H9 (cell line): ENCODE data around the gene ARFIP1. TPM values are rescaled to one million over a fixed set of nuclear protein-coding genes. Genes with fewer than 3 reads are reported as not detected.

ENCODE experiments used
- DNase-seq: peaks from one replicate; pipeline ENCODE4 v3.0.0-alpha.2; 2017
- H2AFZ ChIP-seq: one replicate; pipeline ENCODE4 v1.6.1; 2013; ENCODE audit warnings: mild to moderate bottlenecking, low read length, control low read depth, moderate library complexity
- H2AK5ac ChIP-seq: 2 replicates; pipeline ENCODE4 v1.6.1; 2013; ENCODE audit warnings: low read length, control low read depth, mixed read lengths; ENCODE audit not compliant: insufficient read length
- H2BK120ac ChIP-seq: one replicate; pipeline ENCODE4 v1.6.1; 2013; ENCODE audit warnings: low read depth, mild to moderate bottlenecking, low read length, control low read depth, inconsistent platforms; ENCODE audit not compliant: poor library complexity, severe bottlenecking
- H2BK12ac ChIP-seq: 2 replicates; pipeline ENCODE4 v1.6.1; 2013; ENCODE audit warnings: low read length, control low read depth, mixed read lengths, low read depth; ENCODE audit not compliant: insufficient read length
- H2BK15ac ChIP-seq: 2 replicates; pipeline ENCODE4 v1.6.1; 2013; ENCODE audit warnings: low read depth, low read length, control low read depth
- H2BK20ac ChIP-seq: one replicate; pipeline ENCODE4 v1.6.1; 2013; ENCODE audit warnings: low read depth, mild to moderate bottlenecking, low read length, control low read depth, inconsistent platforms; ENCODE audit not compliant: poor library complexity, severe bottlenecking
- H2BK5ac ChIP-seq: 2 replicates; pipeline ENCODE4 v1.6.1; 2013; ENCODE audit warnings: low read length, control low read depth, mixed read lengths; ENCODE audit not compliant: insufficient read length
- H3K14ac ChIP-seq: 2 replicates; pipeline ENCODE4 v1.6.1; 2013; ENCODE audit warnings: low read length, control low read depth; ENCODE audit not compliant: insufficient read depth
- H3K18ac ChIP-seq: 2 replicates; pipeline ENCODE4 v1.6.1; 2013; ENCODE audit warnings: low read depth, mild to moderate bottlenecking, mixed read lengths, low read length, control low read depth; ENCODE audit not compliant: insufficient read length
- H3K23ac ChIP-seq: 2 replicates; pipeline ENCODE4 v1.6.1; 2013; ENCODE audit warnings: low read length, control low read depth, mixed read lengths, low read depth; ENCODE audit not compliant: insufficient read length
- H3K23me2 ChIP-seq: 2 replicates; pipeline ENCODE4 v1.6.1; 2013; ENCODE audit warnings: low read depth, mild to moderate bottlenecking, mixed read lengths, low read length, control low read depth; ENCODE audit not compliant: insufficient read length, poor library complexity, severe bottlenecking
- H3K27ac ChIP-seq: 2 replicates; pipeline ENCODE4 v1.5.1; 2013; ENCODE audit warnings: low read length, control low read depth, mixed read lengths, low read depth; ENCODE audit not compliant: insufficient read length
- H3K27me3 ChIP-seq: 2 replicates; pipeline ENCODE4 v1.6.1; 2013; ENCODE audit warnings: low read length, control low read depth, inconsistent platforms; ENCODE audit not compliant: insufficient read depth
- H3K4ac ChIP-seq: 2 replicates; pipeline ENCODE4 v1.6.1; 2013; ENCODE audit warnings: low read depth, mild to moderate bottlenecking, control low read depth, inconsistent platforms, low read length, moderate library complexity
- H3K4me1 ChIP-seq: 2 replicates; pipeline ENCODE4 v1.6.1; 2013; ENCODE audit warnings: low read length, control low read depth, inconsistent platforms; ENCODE audit not compliant: insufficient read depth
- H3K4me2 ChIP-seq: 2 replicates; pipeline ENCODE4 v1.6.1; 2013; ENCODE audit warnings: low read length, control low read depth, mixed read lengths; ENCODE audit not compliant: insufficient read length, insufficient read depth
- H3K56ac ChIP-seq: 2 replicates; pipeline ENCODE4 v1.6.1; 2013; ENCODE audit warnings: low read depth, mild to moderate bottlenecking, mixed read lengths, low read length, control low read depth; ENCODE audit not compliant: insufficient read length
- H3K79me1 ChIP-seq: 2 replicates; pipeline ENCODE4 v1.6.1; 2013; ENCODE audit warnings: low read depth, mild to moderate bottlenecking, moderate library complexity, low read length, control low read depth, inconsistent platforms; ENCODE audit not compliant: insufficient read depth, poor library complexity, severe bottlenecking
- H3K79me2 ChIP-seq: 2 replicates; pipeline ENCODE4 v1.6.1; 2013; ENCODE audit warnings: low read length, control low read depth, inconsistent platforms; ENCODE audit not compliant: insufficient read depth
- H3K9ac ChIP-seq: 2 replicates; pipeline ENCODE4 v1.6.1; 2013; ENCODE audit warnings: low read length, control low read depth, mixed read lengths; ENCODE audit not compliant: insufficient read length; ENCODE audit errors: extremely low read depth
- H3K9me3 ChIP-seq: one replicate; pipeline ENCODE4 v1.6.1; 2013; ENCODE audit warnings: low read depth, low read length, inconsistent platforms; ENCODE audit not compliant: control insufficient read depth
- H3T11ph ChIP-seq: one replicate; pipeline ENCODE4 v1.6.1; 2013; ENCODE audit warnings: mild to moderate bottlenecking, low read length, control low read depth, inconsistent platforms
- H4K20me1 ChIP-seq: one replicate; pipeline ENCODE4 v1.6.1; 2013; ENCODE audit not compliant: control insufficient read depth, insufficient read length, insufficient read depth
- H4K5ac ChIP-seq: 2 replicates; pipeline ENCODE4 v1.6.1; 2013; ENCODE audit warnings: low read depth, mild to moderate bottlenecking, mixed read lengths, low read length, control low read depth; ENCODE audit not compliant: insufficient read length
- H4K8ac ChIP-seq: replicated peaks from 2 replicates; pipeline ENCODE4 v1.6.1; 2013; ENCODE audit warnings: low read length, control low read depth, mixed read lengths, low read depth; ENCODE audit not compliant: insufficient read length
- H4K91ac ChIP-seq: 2 replicates; pipeline ENCODE4 v1.6.1; 2013; ENCODE audit warnings: low read depth, mild to moderate bottlenecking, moderate library complexity, mixed read lengths, low read length, control low read depth; ENCODE audit not compliant: insufficient read length
- H3K27ac Mint-ChIP-seq, 3 experiments: 2 replicates in 2 of 3; 3 replicates in 1 of 3; pipeline ENCODE4 v1.8.0; 2020 to 2021; ENCODE audit warnings: mixed read lengths in 3 of 3, mild to moderate bottlenecking in 1 of 3, moderate library complexity in 1 of 3
- H3K27me3 Mint-ChIP-seq: 2 replicates; pipeline ENCODE4 v1.8.0; 2021; ENCODE audit warnings: low read depth, mild to moderate bottlenecking, moderate library complexity, mixed read lengths
- H3K36me3 Mint-ChIP-seq, 3 experiments: 2 replicates in 2 of 3; 3 replicates in 1 of 3; pipeline ENCODE4 v1.8.0; 2020 to 2021; ENCODE audit warnings: low read depth in 3 of 3, mixed read lengths in 3 of 3; ENCODE audit not compliant: insufficient read depth in 1 of 3
- H3K4me1 Mint-ChIP-seq, 2 experiments: 2 replicates each; pipeline ENCODE4 v1.8.0; 2020; ENCODE audit warnings: mixed read lengths in 2 of 2
- H3K4me3 Mint-ChIP-seq, 2 experiments: 2 replicates in 1 of 2; 3 replicates in 1 of 2; pipeline ENCODE4 v1.8.0; 2020 to 2021; ENCODE audit warnings: mild to moderate bottlenecking in 2 of 2, mixed read lengths in 2 of 2, moderate library complexity in 1 of 2
- H3K9me3 Mint-ChIP-seq, 2 experiments: 2 replicates in 1 of 2; 3 replicates in 1 of 2; pipeline ENCODE4 v1.8.0; 2020; ENCODE audit warnings: mild to moderate bottlenecking in 2 of 2, mixed read lengths in 2 of 2, moderate library complexity in 1 of 2
- CTCF ChIP-seq: fragments of 200-600 bp; sonication (generic); conservative IDR thresholded peaks from 3 replicates; pipeline ENCODE4 v1.8.0; 2021; ENCODE audit warnings: antibody characterized with exemption, mild to moderate bottlenecking
- WGBS: extraction: QIAGEN DNeasy Blood & Tissue Kit; methylation state at CpG from one replicate; pipeline ENCODE4 v1.1.7; 2013; ENCODE audit warnings: missing lambda C conversion rate, low lambda C conversion rate, mixed read lengths; ENCODE audit not compliant: insufficient read length; ENCODE audit errors: extremely low coverage; 5-methylcytosine and 5-hydroxymethylcytosine counted together
- total RNA-seq: library from RNA; stranded (reverse); gene quantifications from 2 replicates; pipeline ENCODE4 v1.2.1, GENCODE V29; 2021

The ARFIP1 gene
- total RNA-seq, 1 experiment from 2014 or later = 30.8 TPM

DNA sequence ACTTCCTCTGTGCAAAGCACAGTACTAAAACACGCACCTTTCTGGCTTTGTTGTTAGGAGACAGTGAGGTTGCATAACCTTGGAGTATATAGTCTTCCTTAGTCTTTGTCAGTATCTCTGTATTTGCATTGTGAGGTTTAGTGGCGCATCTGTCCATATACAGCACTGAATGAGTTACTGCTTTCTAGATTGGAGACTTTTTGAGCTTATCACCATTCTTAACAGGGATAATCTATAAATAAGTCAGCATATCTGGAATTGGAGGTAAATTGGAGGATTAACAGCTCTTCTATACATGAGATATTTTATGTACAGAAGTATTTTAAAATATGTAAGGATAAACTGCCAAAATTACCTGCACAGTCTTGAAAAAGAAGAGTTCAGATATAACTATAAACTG is 160.7 kb downstream of the ARFIP1 start:
- no CpG with 5 or more reads among the region's 2 CpGs for WGBS
- no peak overlapping the region for H4K8ac ChIP-seq
- Mint-ChIP-seq H3K4me3 (no peak overlapping the region), H3K27ac (no peak overlapping the region), H3K27me3 (peaks cover 20% of the 10 kb centered on the region), H3K36me3 (peaks cover 12 to 32% (median 18%) of the 10 kb centered on the region in 3 experiments), H3K9me3 (no peaks in the 10 kb centered on the region; a peak in 1 of 5 replicates), H3K4me1 (peaks cover 21 to 32% of the 10 kb centered on the region in 2 experiments)
- H2BK15ac ChIP-seq = no peak overlapping the region
- no peak overlapping the region for H2BK5ac ChIP-seq
- H2AFZ ChIP-seq = no peak overlapping the region
- H3K79me2 ChIP-seq = peaks cover 39% of the 10 kb centered on the region; the same call in 1 of the 2 replicates
- H4K91ac ChIP-seq = no peak overlapping the region
- H3K27ac ChIP-seq = no peak overlapping the region
- H3K4me1 ChIP-seq = peaks cover 6% of the 10 kb centered on the region; the same call in 1 of the 2 replicates
- H4K20me1 ChIP-seq = no peaks in the 10 kb centered on the region
- H3K23me2 ChIP-seq = peaks cover 14% of the 10 kb centered on the region
- H3K14ac ChIP-seq = no peak overlapping the region
- no peaks in the 10 kb centered on the region for H3K79me1 ChIP-seq
- H3K4ac ChIP-seq = no peak overlapping the region
- no peak overlapping the region for H4K5ac ChIP-seq
- DNase-seq = no peak
- no peak overlapping the region for H2BK20ac ChIP-seq
- H3K56ac ChIP-seq = no peak overlapping the region
- H3K18ac ChIP-seq = no peak overlapping the region
- H2BK12ac ChIP-seq = no peak overlapping the region
- H3K9ac ChIP-seq = no peak overlapping the region
- H3K23ac ChIP-seq = no peak overlapping the region
- no peak overlapping the region for H2BK120ac ChIP-seq
- no peak overlapping the region for H2AK5ac ChIP-seq
- H3K4me2 ChIP-seq = no peak overlapping the region
- H3K27me3 ChIP-seq = no peaks in the 10 kb centered on the region
- no peak for TF ChIP-seq CTCF
- H3T11ph ChIP-seq = no peak overlapping the region
- H3K9me3 ChIP-seq = no peaks in the 10 kb centered on the region
